Hepatocyte (in vitro differentiated cells): ENCODE data around the gene CDK10. TPM values are rescaled to one million over a fixed set of nuclear protein-coding genes. Genes with fewer than 3 reads are reported as not detected.

Experiments used
- DNase-seq: peaks from one replicate; pipeline ENCODE4 v3.0.0-alpha.2; 2016; ENCODE audit warnings: low spot score
- H2AFZ ChIP-seq: fragments of 200-600 bp; sonication (generic); 2 replicates; pipeline ENCODE4 v1.6.0; 2016; ENCODE audit warnings: antibody characterized with exemption, mild to moderate bottlenecking
- H3K27ac ChIP-seq: fragments of 200-600 bp; sonication (generic); 2 replicates; pipeline ENCODE4 v1.5.1; 2016; ENCODE audit warnings: mild to moderate bottlenecking
- H3K27me3 ChIP-seq: fragments of 200-600 bp; sonication (generic); 2 replicates; pipeline ENCODE4 v1.6.1; 2016
- H3K36me3 ChIP-seq: fragments of 200-600 bp; sonication (generic); replicated peaks from 2 replicates; pipeline ENCODE4 v1.5.1; 2016; ENCODE audit warnings: low read depth; ENCODE audit not compliant: insufficient read depth
- H3K4me1 ChIP-seq: fragments of 200-600 bp; sonication (generic); 2 replicates; pipeline ENCODE4 v1.5.1; 2016; ENCODE audit warnings: mild to moderate bottlenecking, moderate library complexity; ENCODE audit not compliant: insufficient read depth
- H3K4me2 ChIP-seq: fragments of 200-600 bp; sonication (generic); 2 replicates; pipeline ENCODE4 v1.6.0; 2016
- H3K4me3 ChIP-seq: fragments of 200-600 bp; sonication (generic); 2 replicates; pipeline ENCODE4 v1.5.1; 2016; ENCODE audit warnings: mild to moderate bottlenecking
- H3K79me2 ChIP-seq: fragments of 200-600 bp; sonication (generic); 2 replicates; pipeline ENCODE4 v1.6.0; 2017; ENCODE audit warnings: mild to moderate bottlenecking
- H3K9me2 ChIP-seq: fragments of 200-600 bp; sonication (generic); replicated peaks from 2 replicates; pipeline ENCODE4 v1.6.0; 2017; ENCODE audit warnings: mild to moderate bottlenecking; ENCODE audit not compliant: insufficient read depth
- H3K9me3 ChIP-seq: fragments of 200-600 bp; sonication (generic); 2 replicates; pipeline ENCODE4 v1.5.1; 2016; ENCODE audit warnings: low read depth, mild to moderate bottlenecking
- H4K20me1 ChIP-seq: fragments of 200-600 bp; sonication (generic); 2 replicates; pipeline ENCODE4 v1.6.0; 2016; ENCODE audit warnings: mild to moderate bottlenecking; ENCODE audit not compliant: insufficient read depth, poor library complexity, severe bottlenecking
- EZH2 ChIP-seq: fragments of 200-600 bp; sonication (generic); IDR thresholded peaks from 2 replicates; pipeline ENCODE4 v1.6.1; 2016; ENCODE audit warnings: antibody characterized with exemption, mild to moderate bottlenecking, borderline replicate concordance
- EZH2phosphoT487 ChIP-seq: fragments of 200-600 bp; sonication (generic); IDR thresholded peaks from one replicate; pipeline ENCODE4 v1.6.1; 2018; ENCODE audit warnings: antibody characterized with exemption, mild to moderate bottlenecking, low read depth, moderate library complexity; ENCODE audit not compliant: unreplicated experiment, severe bottlenecking
- WGBS: methylation state at CpG from one replicate; pipeline ENCODE4 v1.1.6; 2016; ENCODE audit warnings: low lambda C conversion rate; ENCODE audit errors: missing lambda C conversion rate; 5-methylcytosine and 5-hydroxymethylcytosine counted together
- polyA plus RNA-seq: library from polyadenylated mRNA; unstranded; fragments of >200 nt; fragmentation: Nextera tagmentation; extraction: Ambion mirVana; gene quantifications from 2 replicates; pipeline ENCODE4 v1.2.1, GENCODE V29; 2016
- total RNA-seq: library from RNA; depleted of rRNA; stranded (reverse); fragments of >200 nt; gene quantifications from 2 replicates; pipeline ENCODE4 v1.2.3, GENCODE V29; 2014
- TF ChIP-seq, protein P1 (sequence below): fragments of 200-600 bp; sonication (generic); IDR thresholded peaks from 2 replicates; pipeline ENCODE4 v1.5.1; 2016; ENCODE audit warnings: antibody characterized with exemption, mild to moderate bottlenecking; ENCODE audit not compliant: poor library complexity

CDK10 gene
- total and polyA plus RNA-seq, 2 experiments from 2014 or later, result 70.4 to 155 TPM

DNA sequence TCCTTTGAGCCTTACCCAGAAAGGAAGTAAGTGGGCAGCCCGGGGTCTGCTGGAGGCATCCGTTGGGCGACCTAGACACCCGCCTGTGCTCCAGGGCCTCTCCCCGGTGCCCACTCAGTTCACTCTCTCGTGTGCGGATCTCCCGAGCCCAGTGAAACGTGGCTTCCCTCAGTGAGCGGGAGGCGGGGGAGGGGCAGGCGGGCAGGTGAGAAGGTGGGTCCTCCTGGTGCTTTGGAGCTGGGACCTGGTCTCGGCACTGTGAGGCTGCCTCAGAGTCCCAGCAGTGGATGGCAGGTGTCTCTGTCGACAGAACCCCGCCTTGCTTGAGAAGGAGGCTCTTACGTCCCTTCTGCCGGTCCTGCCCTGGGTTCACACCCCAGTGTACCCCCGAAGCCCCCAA lies 42.8 kb downstream of the CDK10 start:
- Histone ChIP-seq H4K20me1 (peaks cover 4% of the 10 kb centered on the region), H2AFZ (no peak overlapping the region), H3K4me3 (no peak overlapping the region), H3K4me1 (no peaks in the 10 kb centered on the region), H3K36me3 (no peaks in the 10 kb centered on the region), H3K9me3 (no peaks in the 10 kb centered on the region), H3K4me2 (no peak overlapping the region), H3K9me2 (no peaks in the 10 kb centered on the region), H3K27ac (no peak overlapping the region), H3K27me3 (no peaks in the 10 kb centered on the region), H3K79me2 (peaks cover 3% of the 10 kb centered on the region)
- WGBS, result 95% methylated on average over 14 of the region's 18 CpGs
- TF ChIP-seq EZH2 (no peak), EZH2phosphoT487 (no peak)
- TF ChIP-seq, protein P1, sequence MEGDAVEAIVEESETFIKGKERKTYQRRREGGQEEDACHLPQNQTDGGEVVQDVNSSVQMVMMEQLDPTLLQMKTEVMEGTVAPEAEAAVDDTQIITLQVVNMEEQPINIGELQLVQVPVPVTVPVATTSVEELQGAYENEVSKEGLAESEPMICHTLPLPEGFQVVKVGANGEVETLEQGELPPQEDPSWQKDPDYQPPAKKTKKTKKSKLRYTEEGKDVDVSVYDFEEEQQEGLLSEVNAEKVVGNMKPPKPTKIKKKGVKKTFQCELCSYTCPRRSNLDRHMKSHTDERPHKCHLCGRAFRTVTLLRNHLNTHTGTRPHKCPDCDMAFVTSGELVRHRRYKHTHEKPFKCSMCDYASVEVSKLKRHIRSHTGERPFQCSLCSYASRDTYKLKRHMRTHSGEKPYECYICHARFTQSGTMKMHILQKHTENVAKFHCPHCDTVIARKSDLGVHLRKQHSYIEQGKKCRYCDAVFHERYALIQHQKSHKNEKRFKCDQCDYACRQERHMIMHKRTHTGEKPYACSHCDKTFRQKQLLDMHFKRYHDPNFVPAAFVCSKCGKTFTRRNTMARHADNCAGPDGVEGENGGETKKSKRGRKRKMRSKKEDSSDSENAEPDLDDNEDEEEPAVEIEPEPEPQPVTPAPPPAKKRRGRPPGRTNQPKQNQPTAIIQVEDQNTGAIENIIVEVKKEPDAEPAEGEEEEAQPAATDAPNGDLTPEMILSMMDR, result no peak
- no peak for DNase-seq

DNA sequence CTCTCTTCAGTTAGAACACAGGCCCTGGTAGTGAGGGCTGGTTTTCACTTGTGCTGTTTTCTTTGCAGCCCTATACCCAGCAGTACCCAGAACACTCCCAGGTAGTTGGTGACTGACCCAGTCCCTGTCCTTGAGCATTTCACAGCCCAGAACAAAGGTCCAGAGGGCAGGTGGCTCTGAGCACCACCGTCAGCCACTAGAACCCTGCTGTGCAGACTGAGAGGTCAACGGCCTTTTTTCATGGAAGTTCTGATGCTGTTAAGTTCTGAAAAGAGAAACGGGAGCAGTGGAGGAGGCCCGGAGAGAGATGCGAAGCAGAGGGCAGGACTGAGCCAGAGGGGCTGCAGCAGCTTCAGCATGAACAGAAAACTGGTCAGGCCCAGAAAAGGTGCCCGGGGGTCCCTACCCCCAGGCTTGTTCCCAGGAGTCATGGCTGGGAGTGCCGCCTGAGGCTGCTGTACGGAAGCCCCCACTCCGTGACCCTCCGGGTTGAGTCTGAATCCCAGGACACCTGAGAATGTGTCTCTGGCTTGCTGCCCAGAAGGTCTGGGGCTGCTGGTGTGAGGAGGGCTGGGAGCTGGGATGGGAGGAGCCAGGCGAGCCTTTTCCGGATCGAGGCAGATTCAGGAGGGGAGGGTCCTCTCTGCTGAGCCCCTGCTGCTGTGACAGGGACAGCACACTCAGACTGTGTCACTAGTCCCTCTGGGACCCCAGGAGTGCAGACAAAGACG lies 43.5 kb downstream of the CDK10 start:
- no peak for TF ChIP-seq EZH2
- TF ChIP-seq, protein P1, result no peak
- no peak for TF ChIP-seq EZH2phosphoT487
- no peak overlapping the region for H3K4me3 ChIP-seq

DNA sequence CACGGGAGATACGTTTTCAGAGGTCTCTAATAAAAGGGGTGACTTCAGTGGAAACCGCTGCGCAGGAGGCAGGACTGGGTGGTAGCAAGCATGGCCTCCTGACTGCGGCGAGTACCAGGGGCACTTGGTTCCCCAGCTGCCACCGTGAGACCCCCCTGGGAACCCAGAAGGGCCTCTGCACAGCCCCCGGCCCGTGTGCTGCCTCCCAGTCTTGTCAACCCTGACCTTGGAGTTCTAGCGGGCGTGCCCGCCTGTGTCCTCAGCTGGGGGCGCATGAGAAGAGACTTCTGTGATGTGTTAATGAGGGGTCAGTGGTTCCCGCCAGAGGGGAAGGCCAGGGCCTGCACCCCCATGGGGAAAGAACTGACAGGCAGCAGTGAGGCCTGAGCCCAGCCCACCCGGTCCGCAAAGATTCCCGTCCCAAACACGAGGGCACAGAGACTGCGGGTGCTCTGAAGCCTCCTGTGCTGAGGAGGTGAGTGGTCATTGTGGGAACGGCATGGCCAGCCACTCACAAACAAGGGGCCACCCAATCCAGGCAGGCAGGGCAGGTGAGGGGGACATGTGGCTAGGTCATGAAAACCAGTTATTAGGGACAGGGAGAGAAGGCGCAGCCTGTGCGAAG lies 44.2 kb downstream of the CDK10 start:
- DNase-seq, result no peak
- Histone ChIP-seq H3K4me1 (no peaks in the 10 kb centered on the region), H3K79me2 (no peaks in the 10 kb centered on the region), H3K4me3 (no peak overlapping the region), H2AFZ (no peak overlapping the region), H4K20me1 (no peaks in the 10 kb centered on the region), H3K27ac (no peak overlapping the region), H3K36me3 (no peaks in the 10 kb centered on the region), H3K9me3 (no peaks in the 10 kb centered on the region), H3K27me3 (no peaks in the 10 kb centered on the region), H3K9me2 (no peaks in the 10 kb centered on the region), H3K4me2 (no peak overlapping the region)
- TF ChIP-seq, protein P1, result no peak
- TF ChIP-seq EZH2 (no peak), EZH2phosphoT487 (no peak)
- WGBS, result 94% methylated on average over 20 of the region's 22 CpGs

More for the DNA sequence above, 43.5 kb downstream of the CDK10 start:
- Histone ChIP-seq H3K79me2 (no peaks in the 10 kb centered on the region), H3K9me3 (no peaks in the 10 kb centered on the region), H3K27me3 (no peaks in the 10 kb centered on the region), H2AFZ (no peak overlapping the region), H3K36me3 (no peaks in the 10 kb centered on the region), H3K4me1 (no peaks in the 10 kb centered on the region), H3K27ac (no peak overlapping the region), H4K20me1 (peaks cover 4% of the 10 kb centered on the region), H3K9me2 (no peaks in the 10 kb centered on the region), H3K4me2 (no peak overlapping the region)
- 61% methylated on average over 14 of the region's 14 CpGs for WGBS
- DNase-seq, result no peak
